ENCODE results near the gene ZNF391.
A peak's percentile ranks its signal among the peaks of the same experiment; 100 is the strongest.
"Not testable (repeated sequence)": the region's sequence is repeated elsewhere in the genome, so short reads cannot be mapped to it uniquely, and the experiment has no call there.

ZNF391 gene

GRCh38 chr6:27381001-27381400 lies 7.6 kb upstream of the ZNF391 start:
- not testable (repeated sequence) for H3K9ac ChIP-seq (ENCODE audit: low read length in 5 of 5); H3K27ac ChIP-seq (ENCODE audit: low read depth, low read length); H3K4me1 ChIP-seq (ENCODE audit: control insufficient read depth in 5 of 5, insufficient read depth in 5 of 5, low read length in 5 of 5); H3K4me3 ChIP-seq (ENCODE audit: low read depth in 1 of 5, low read length in 5 of 5); H3K9me3 ChIP-seq (ENCODE audit: control insufficient read depth in 5 of 5, low read length in 5 of 5); H3K27me3 ChIP-seq (ENCODE audit: control insufficient read depth in 5 of 5, insufficient read depth in 4 of 5, low read length in 5 of 5); H3K36me3 ChIP-seq (ENCODE audit: control insufficient read depth in 5 of 5, insufficient read depth in 5 of 5, low read length in 5 of 5)

GRCh38 chr6:27383011-27383410 lies 5.5 kb upstream of the ZNF391 start:
- no peak overlapping the region for H3K9ac ChIP-seq (ENCODE audit: low read length in 5 of 5)

GRCh38 chr6:27383481-27383880 lies 5.1 kb upstream of the ZNF391 start:
- Histone ChIP-seq H3K36me3 (ENCODE audit: control insufficient read depth in 5 of 5, insufficient read depth in 5 of 5, low read length in 5 of 5) (no peaks in the 10 kb centered on the region), H3K27ac (ENCODE audit: low read depth, low read length) (no peak overlapping the region), H3K27me3 (ENCODE audit: control insufficient read depth in 5 of 5, insufficient read depth in 4 of 5, low read length in 5 of 5) (no peaks in the 10 kb centered on the region), H3K4me3 (ENCODE audit: low read depth in 1 of 5, low read length in 5 of 5) (no peak overlapping the region), H3K4me1 (ENCODE audit: control insufficient read depth in 5 of 5, insufficient read depth in 5 of 5, low read length in 5 of 5) (peaks cover 0 to 9% (median 7%) of the 10 kb centered on the region in 5 donors), H3K9ac (ENCODE audit: low read length in 5 of 5) (no peak overlapping the region), H3K9me3 (ENCODE audit: control insufficient read depth in 5 of 5, low read length in 5 of 5) (no peaks in the 10 kb centered on the region)

More at GRCh38 chr6:27383011-27383410, 5.5 kb upstream of the ZNF391 start:
- H3K4me3 ChIP-seq (ENCODE audit: low read depth in 1 of 5, low read length in 5 of 5): no peak overlapping the region
- no peak overlapping the region for H3K27ac ChIP-seq (ENCODE audit: low read depth, low read length)
- no peaks in the 10 kb centered on the region for H3K9me3 ChIP-seq (ENCODE audit: control insufficient read depth in 5 of 5, low read length in 5 of 5)
- H3K27me3 ChIP-seq (ENCODE audit: control insufficient read depth in 5 of 5, insufficient read depth in 4 of 5, low read length in 5 of 5): no peaks in the 10 kb centered on the region
- H3K4me1 ChIP-seq (ENCODE audit: control insufficient read depth in 5 of 5, insufficient read depth in 5 of 5, low read length in 5 of 5): peaks cover 0 to 4% (median 3%) of the 10 kb centered on the region in 5 donors
- no peaks in the 10 kb centered on the region for H3K36me3 ChIP-seq (ENCODE audit: control insufficient read depth in 5 of 5, insufficient read depth in 5 of 5, low read length in 5 of 5)

GRCh38 chr6:27392623-27393022 lies 4.1 kb downstream of the ZNF391 start:
- peak overlapping the region in 1 of 5 donors; percentile 5 for H3K4me3 ChIP-seq (ENCODE audit: low read depth in 1 of 5, low read length in 5 of 5)
- peaks cover 0 to 43% (median 26%) of the 10 kb centered on the region in 5 donors for H3K4me1 ChIP-seq (ENCODE audit: control insufficient read depth in 5 of 5, insufficient read depth in 5 of 5, low read length in 5 of 5)

GRCh38 chr6:27394073-27394472 lies 5.5 kb downstream of the ZNF391 start:
- no peaks in the 10 kb centered on the region for H3K27me3 ChIP-seq (ENCODE audit: control insufficient read depth in 5 of 5, insufficient read depth in 4 of 5, low read length in 5 of 5)
- peak overlapping the region in 1 of 5 donors; percentile 37 for H3K4me3 ChIP-seq (ENCODE audit: low read depth in 1 of 5, low read length in 5 of 5)
- no peak overlapping the region for H3K27ac ChIP-seq (ENCODE audit: low read depth, low read length)
- H3K9me3 ChIP-seq (ENCODE audit: control insufficient read depth in 5 of 5, low read length in 5 of 5): peaks cover 0 to 3% (median 1%) of the 10 kb centered on the region in 5 donors
- peaks cover 0 to 31% (median 15%) of the 10 kb centered on the region in 5 donors for H3K4me1 ChIP-seq (ENCODE audit: control insufficient read depth in 5 of 5, insufficient read depth in 5 of 5, low read length in 5 of 5)
- H3K36me3 ChIP-seq (ENCODE audit: control insufficient read depth in 5 of 5, insufficient read depth in 5 of 5, low read length in 5 of 5): peaks cover 0 to 11% (median 6%) of the 10 kb centered on the region in 5 donors
- H3K9ac ChIP-seq (ENCODE audit: low read length in 5 of 5): no peak overlapping the region

More at GRCh38 chr6:27392623-27393022, 4.1 kb downstream of the ZNF391 start:
- no peak overlapping the region for H3K9ac ChIP-seq (ENCODE audit: low read length in 5 of 5)
- H3K36me3 ChIP-seq (ENCODE audit: control insufficient read depth in 5 of 5, insufficient read depth in 5 of 5, low read length in 5 of 5): peaks cover 0 to 7% (median 0%) of the 10 kb centered on the region in 5 donors
- H3K9me3 ChIP-seq (ENCODE audit: control insufficient read depth in 5 of 5, low read length in 5 of 5): no peaks in the 10 kb centered on the region
- H3K27ac ChIP-seq (ENCODE audit: low read depth, low read length): no peak overlapping the region
- no peaks in the 10 kb centered on the region for H3K27me3 ChIP-seq (ENCODE audit: control insufficient read depth in 5 of 5, insufficient read depth in 4 of 5, low read length in 5 of 5)

- H3K9me3 ChIP-seq (ENCODE audit: control insufficient read depth in 5 of 5, low read length in 5 of 5): peaks cover 15 to 43% (median 22%) of the 10 kb centered on the region in 5 donors
Measured at GRCh38 chr6:27400877-27401642, 12.5 kb downstream of the ZNF391 start.

GRCh38 chr6:27406085-27406484 lies 17.5 kb downstream of the ZNF391 start:
- peaks cover 0 to 2% (median 0%) of the 10 kb centered on the region in 5 donors for H3K4me1 ChIP-seq (ENCODE audit: control insufficient read depth in 5 of 5, insufficient read depth in 5 of 5, low read length in 5 of 5)
- H3K36me3 ChIP-seq (ENCODE audit: control insufficient read depth in 5 of 5, insufficient read depth in 5 of 5, low read length in 5 of 5): peaks cover 0 to 5% (median 2%) of the 10 kb centered on the region in 5 donors
- H3K27me3 ChIP-seq (ENCODE audit: control insufficient read depth in 5 of 5, insufficient read depth in 4 of 5, low read length in 5 of 5): no peaks in the 10 kb centered on the region
- peaks cover 3 to 21% (median 5%) of the 10 kb centered on the region in 5 donors for H3K9me3 ChIP-seq (ENCODE audit: control insufficient read depth in 5 of 5, low read length in 5 of 5)
- H3K4me3 ChIP-seq (ENCODE audit: low read depth in 1 of 5, low read length in 5 of 5): no peak overlapping the region
- no peak overlapping the region for H3K9ac ChIP-seq (ENCODE audit: low read length in 5 of 5)
- no peak overlapping the region for H3K27ac ChIP-seq (ENCODE audit: low read depth, low read length)

More at GRCh38 chr6:27400877-27401642, 12.5 kb downstream of the ZNF391 start:
- Histone ChIP-seq H3K27me3 (ENCODE audit: control insufficient read depth in 5 of 5, insufficient read depth in 4 of 5, low read length in 5 of 5) (no peaks in the 10 kb centered on the region), H3K36me3 (ENCODE audit: control insufficient read depth in 5 of 5, insufficient read depth in 5 of 5, low read length in 5 of 5) (peaks cover 9 to 31% (median 26%) of the 10 kb centered on the region in 5 donors), H3K4me3 (ENCODE audit: low read depth in 1 of 5, low read length in 5 of 5) (peak overlapping the region in 3 of 5 donors; percentile 17 to 41 (median 24)), H3K9ac (ENCODE audit: low read length in 5 of 5) (no peak overlapping the region), H3K27ac (ENCODE audit: low read depth, low read length) (no peak overlapping the region), H3K4me1 (ENCODE audit: control insufficient read depth in 5 of 5, insufficient read depth in 5 of 5, low read length in 5 of 5) (peaks cover 0 to under 1% (median 0%) of the 10 kb centered on the region in 5 donors)

GRCh38 chr6:27407153-27407814 lies 18.7 kb downstream of the ZNF391 start:
- H3K36me3 ChIP-seq (ENCODE audit: control insufficient read depth in 5 of 5, insufficient read depth in 5 of 5, low read length in 5 of 5): no peaks in the 10 kb centered on the region
- no peaks in the 10 kb centered on the region for H3K27me3 ChIP-seq (ENCODE audit: control insufficient read depth in 5 of 5, insufficient read depth in 4 of 5, low read length in 5 of 5)
- H3K27ac ChIP-seq (ENCODE audit: low read depth, low read length): no peak overlapping the region
- H3K9me3 ChIP-seq (ENCODE audit: control insufficient read depth in 5 of 5, low read length in 5 of 5): peaks cover 0 to 9% (median 0%) of the 10 kb centered on the region in 5 donors
- no peak overlapping the region for H3K9ac ChIP-seq (ENCODE audit: low read length in 5 of 5)
- H3K4me3 ChIP-seq (ENCODE audit: low read depth in 1 of 5, low read length in 5 of 5): no peak overlapping the region
- H3K4me1 ChIP-seq (ENCODE audit: control insufficient read depth in 5 of 5, insufficient read depth in 5 of 5, low read length in 5 of 5): peaks cover 0 to 2% (median 0%) of the 10 kb centered on the region in 5 donors

GRCh38 chr6:27414300-27414699 lies 25.7 kb downstream of the ZNF391 start:
- Histone ChIP-seq H3K27me3 (ENCODE audit: control insufficient read depth in 5 of 5, insufficient read depth in 4 of 5, low read length in 5 of 5) (no peaks in the 10 kb centered on the region), H3K4me3 (ENCODE audit: low read depth in 1 of 5, low read length in 5 of 5) (no peak overlapping the region), H3K9me3 (ENCODE audit: control insufficient read depth in 5 of 5, low read length in 5 of 5) (peaks cover 0 to 3% (median 0%) of the 10 kb centered on the region in 5 donors), H3K36me3 (ENCODE audit: control insufficient read depth in 5 of 5, insufficient read depth in 5 of 5, low read length in 5 of 5) (no peaks in the 10 kb centered on the region), H3K4me1 (ENCODE audit: control insufficient read depth in 5 of 5, insufficient read depth in 5 of 5, low read length in 5 of 5) (no peaks in the 10 kb centered on the region), H3K27ac (ENCODE audit: low read depth, low read length) (no peak overlapping the region), H3K9ac (ENCODE audit: low read length in 5 of 5) (no peak overlapping the region)

GRCh38 chr6:27414996-27415395 lies 26.4 kb downstream of the ZNF391 start:
- Histone ChIP-seq H3K27ac (ENCODE audit: low read depth, low read length) (no peak overlapping the region), H3K36me3 (ENCODE audit: control insufficient read depth in 5 of 5, insufficient read depth in 5 of 5, low read length in 5 of 5) (no peaks in the 10 kb centered on the region), H3K4me1 (ENCODE audit: control insufficient read depth in 5 of 5, insufficient read depth in 5 of 5, low read length in 5 of 5) (no peaks in the 10 kb centered on the region), H3K9me3 (ENCODE audit: control insufficient read depth in 5 of 5, low read length in 5 of 5) (peaks cover 0 to 3% (median 0%) of the 10 kb centered on the region in 5 donors), H3K9ac (ENCODE audit: low read length in 5 of 5) (no peak overlapping the region), H3K27me3 (ENCODE audit: control insufficient read depth in 5 of 5, insufficient read depth in 4 of 5, low read length in 5 of 5) (no peaks in the 10 kb centered on the region), H3K4me3 (ENCODE audit: low read depth in 1 of 5, low read length in 5 of 5) (no peak overlapping the region)

Measured in subcutaneous abdominal adipose tissue (tissue), 5 donors.